GM12878 (cell line): Measurements from ENCODE around the gene ARHGEF18. TPM values are rescaled to one million over a fixed set of nuclear protein-coding genes. Genes with fewer than 3 reads are reported as not detected.

Source experiments
- ATAC-seq: fragments of 200-7000 bp; cut with Tn5 transposase; 3 replicates; pipeline ENCODE4 v1.9.1; 2020; ENCODE audit warnings: mild to moderate bottlenecking, moderate library complexity
- BruUV-seq: library from RNA; stranded (reverse); fragments of 400-500 nt; replicated peaks from 2 replicates; lab custom pipeline; 2021; lab: Mats Ljungman, UMichigan
- CTCF ChIA-PET: fragments of 300-600 bp; sonication (Branson Sonifier 250); formaldehyde crosslinking; extraction: SDS; loops from one replicate; lab custom pipeline; 2021; ENCODE audit warnings: inconsistent platforms; lab: Yijun Ruan, JAX
- POLR2A ChIA-PET: fragments of 350-600 bp; formaldehyde crosslinking; extraction: SDS; loops from one replicate; lab custom pipeline; 2021; ENCODE audit warnings: inconsistent platforms; lab: Charles Lee
- RAD21 ChIA-PET: fragments of 300-600 bp; sonication (Branson Sonifier 250); formaldehyde crosslinking; loops from one replicate; lab custom pipeline; 2023; ENCODE audit warnings: antibody characterized with exemption; ENCODE audit not compliant: unreplicated experiment; lab: Charles Lee
- SMC1A ChIA-PET: fragments of 300-600 bp; sonication (Branson Sonifier 250); formaldehyde crosslinking; loops from one replicate; lab custom pipeline; 2023; ENCODE audit not compliant: unreplicated experiment, uncharacterized antibody; lab: Charles Lee
- DNase-seq: peaks from one replicate; pipeline ENCODE4 v3.0.0-alpha.2; 2011; ENCODE audit warnings: low read depth, low spot score
- FAIRE-seq: peaks from 3 replicates; lab custom pipeline; 2011; peaks lifted over from hg19 to GRCh38; lab: Jason Lieb, UNC
- H2AFZ ChIP-seq: 2 replicates; pipeline ENCODE4 v1.6.0; 2011; ENCODE audit warnings: low read depth, low read length, control low read depth; ENCODE audit not compliant: control insufficient read depth
- H3K27ac ChIP-seq: 2 replicates; pipeline ENCODE4 v1.5.1; 2011; ENCODE audit warnings: control low read depth; ENCODE audit not compliant: control insufficient read depth, insufficient read depth
- H3K27me3 ChIP-seq, 2 experiments: replicated peaks in 1 of 2; 2 replicates each; pipeline versions ENCODE4 v1.6.0 to v1.6.1; 2011; ENCODE audit warnings: low read length in 1 of 2; ENCODE audit not compliant: control insufficient read depth in 2 of 2, insufficient read depth in 2 of 2
- H3K36me3 ChIP-seq, 2 experiments: 2 replicates each; pipeline ENCODE4 v1.5.1; 2011; ENCODE audit warnings: low read length in 1 of 2; ENCODE audit not compliant: control insufficient read depth in 2 of 2, insufficient read depth in 2 of 2
- H3K4me1 ChIP-seq: 2 replicates; pipeline ENCODE4 v1.6.1; 2011; ENCODE audit warnings: mild to moderate bottlenecking, low read length, moderate library complexity, mixed read lengths; ENCODE audit not compliant: control insufficient read depth, insufficient read depth
- H3K4me2 ChIP-seq: 2 replicates; pipeline ENCODE4 v1.6.0; 2011; ENCODE audit warnings: control low read depth; ENCODE audit not compliant: control insufficient read depth, insufficient read depth
- H3K4me3 ChIP-seq: fragments of 200-600 bp; sonication (generic); 2 replicates; pipeline ENCODE4 v1.5.1; 2016
- H3K79me2 ChIP-seq: 2 replicates; pipeline ENCODE4 v1.6.0; 2011; ENCODE audit warnings: low read length; ENCODE audit not compliant: control insufficient read depth, insufficient read depth
- H3K9ac ChIP-seq: 2 replicates; pipeline ENCODE4 v1.8.0; 2011; ENCODE audit warnings: low read length, control low read depth, mixed read lengths; ENCODE audit not compliant: control insufficient read depth, insufficient read depth
- H3K9me3 ChIP-seq: replicated peaks from 3 replicates; pipeline ENCODE4 v1.5.1; 2011; ENCODE audit warnings: mild to moderate bottlenecking, low read length; ENCODE audit not compliant: control insufficient read depth, insufficient read depth
- H4K20me1 ChIP-seq: 2 replicates; pipeline ENCODE4 v1.6.0; 2011; ENCODE audit not compliant: control insufficient read depth, insufficient read depth
- CEBPZ ChIP-seq: fragments of 150-350 bp; IDR thresholded peaks from 2 replicates; pipeline ENCODE4 v1.6.1; 2016; ENCODE audit warnings: low read depth, low read length
- MLLT1 ChIP-seq: fragments of 450-650 bp; IDR thresholded peaks from 2 replicates; pipeline ENCODE4 v1.6.1; 2016; ENCODE audit warnings: mild to moderate bottlenecking
- NR2C1 ChIP-seq: fragments of 450-650 bp; IDR thresholded peaks from 2 replicates; pipeline ENCODE4 v1.6.1; 2017; ENCODE audit warnings: antibody characterized with exemption, mild to moderate bottlenecking, moderate library complexity
- PAX5 ChIP-seq: IDR thresholded peaks from 2 replicates; pipeline ENCODE4 v1.6.1; 2011; ENCODE audit warnings: low read depth, low read length, borderline replicate concordance
- PKNOX1 ChIP-seq: fragments of 450-650 bp; IDR thresholded peaks from 2 replicates; pipeline ENCODE4 v1.6.1; 2016; ENCODE audit warnings: mild to moderate bottlenecking
- RUNX3 ChIP-seq: IDR thresholded peaks from 2 replicates; pipeline ENCODE4 v1.6.1; 2012; ENCODE audit warnings: low read length, inconsistent platforms
- ZNF592 ChIP-seq: fragments of 450-650 bp; IDR thresholded peaks from 2 replicates; pipeline ENCODE4 v1.6.1; 2017; ENCODE audit warnings: mild to moderate bottlenecking, moderate library complexity
- WGBS: methylation state at CpG from one replicate; pipeline ENCODE4 v1.1.6; 2016; ENCODE audit warnings: low lambda C conversion rate; ENCODE audit not compliant: insufficient replicate concordance, insufficient coverage; ENCODE audit errors: missing lambda C conversion rate; 5-methylcytosine and 5-hydroxymethylcytosine counted together
- in situ Hi-C: fragments of 300-500 bp; cut with MboI; formaldehyde crosslinking; loops from 9 replicates; pipeline ENCODE4 v1.14.3; 2018; ENCODE audit warnings: mixed read lengths
- intact Hi-C: fragments of 100-400 bp; cut with micrococcal nuclease; formaldehyde crosslinking; loops from one replicate; pipeline ENCODE4 v1.14.2; 2022; ENCODE audit not compliant: unreplicated experiment
- polyA plus RNA-seq, 11 experiments: library from polyadenylated mRNA; depleted of rRNA in 4 of 11; unstranded in 6 of 11; stranded (reverse) in 5 of 11; fragments of >200 nt; fragmentation: Nextera tagmentation in 4 of 11; fragmentation: Illumina TruSeq in 1 of 11; extraction: Ambion mirVana in 4 of 11; extraction: Trizol in 1 of 11; gene quantifications; 1 replicate in 1 of 11; 2 replicates in 10 of 11; pipeline versions ENCODE4 v1.2.1 to v1.2.3, GENCODE V29; 2011 to 2016; ENCODE audit warnings: inconsistent platforms in 2 of 11, missing spikeins in 2 of 11, low read depth in 1 of 11
- total RNA-seq, 4 experiments: library from RNA; depleted of rRNA in 3 of 4; stranded (reverse); fragments of >200 nt in 3 of 4; fragmentation: Illumina TruSeq in 1 of 4; extraction: Trizol in 1 of 4; gene quantifications; 2 replicates each; pipeline versions ENCODE4 v1.2.1 to v1.2.3, GENCODE V29; 2013 to 2021

The ARHGEF18 gene
- total and polyA plus RNA-seq, 10 of the 15 experiments (the other 5 are each of a cell fraction or from before 2014, with no cell fraction given) = 0.31 to 32.3 (median 13.4) TPM

- no peak for TF ChIP-seq ZNF592
- TF ChIP-seq RUNX3 = no peak
- no peak for TF ChIP-seq MLLT1
- TF ChIP-seq NR2C1 = no peak
- TF ChIP-seq PAX5 = no peak
- TF ChIP-seq CEBPZ = no peak
- TF ChIP-seq PKNOX1 = no peak
- H3K27ac ChIP-seq = no peak overlapping the region
- in situ Hi-C loops = no loop called here
- no peak for ATAC-seq
- ChIA-PET POLR2A (no interaction called here), CTCF (no interaction called here), RAD21 (no interaction called here), SMC1A (no interaction called here)
- 89% methylated on average over 4 of the region's 4 CpGs for WGBS
- H3K4me3 ChIP-seq = no peak overlapping the region
- no peaks in the 10 kb centered on the region for H3K9me3 ChIP-seq
- no peak overlapping the region for H3K9ac ChIP-seq
- no peaks in the 10 kb centered on the region for H3K79me2 ChIP-seq
- no peaks in the 10 kb centered on the region for H4K20me1 ChIP-seq
- no TSS peak for BruUV-seq
- FAIRE-seq = no peak
- intact Hi-C loops = no loop called here
- DNase-seq = no peak
- no peak overlapping the region for H3K4me2 ChIP-seq
- H3K27me3 ChIP-seq = no peaks in the 10 kb centered on the region
- H3K36me3 ChIP-seq = no peaks in the 10 kb centered on the region
- H2AFZ ChIP-seq = no peak overlapping the region
- no peaks in the 10 kb centered on the region for H3K4me1 ChIP-seq
Observed at GRCh38 chr19:7303470-7303869, 45.3 kb upstream of the ARHGEF18 start.
